CD4-positive, alpha-beta T cell (primary cell): Measurements from ENCODE around the gene BRPF3. TPM values are rescaled to one million over a fixed set of nuclear protein-coding genes. Genes with fewer than 3 reads are reported as not detected.

Experiments
- ATAC-seq: fragments of 200-7000 bp; cut with Tn5 transposase; one replicate; pipeline ENCODE4 v1.10.0; 2022; ENCODE audit warnings: mild to moderate bottlenecking; ENCODE audit not compliant: poor library complexity
- CTCF ChIA-PET: fragments of 350-600 bp; sonication (Branson Sonifier 250); formaldehyde crosslinking; loops from one replicate; lab custom pipeline; 2021; ENCODE audit warnings: antibody characterized with exemption, inconsistent platforms; lab: Charles Lee
- POLR2A ChIA-PET: fragments of 350-600 bp; sonication (Branson Sonifier 250); formaldehyde crosslinking; loops from one replicate; lab custom pipeline; 2021; ENCODE audit warnings: antibody characterized with exemption, inconsistent platforms; lab: Charles Lee
- DNase-seq, 14 experiments: peaks; one replicate each; pipeline ENCODE4 v3.0.0-alpha.2; 2013 to 2020; ENCODE audit warnings: mixed read lengths in 2 of 14
- H3K27ac ChIP-seq, 2 donors: one replicate each; pipeline versions ENCODE4 v1.5.1 to v1.7.0; 2013; ENCODE audit warnings: low read length in 2 of 2, low read depth in 1 of 2, mild to moderate bottlenecking in 1 of 2
- H3K27me3 ChIP-seq, 2 experiments: 1 replicate in 1 of 2; 2 replicates in 1 of 2; pipeline versions ENCODE4 v1.6.1 to v1.7.0; 2013; ENCODE audit warnings: low read length in 2 of 2, control low read depth in 1 of 2, mild to moderate bottlenecking in 1 of 2, moderate library complexity in 1 of 2; ENCODE audit not compliant: insufficient read depth in 2 of 2, control insufficient read depth in 1 of 2
- H3K36me3 ChIP-seq: one replicate; pipeline ENCODE4 v1.6.1; 2013; ENCODE audit warnings: low read length, control low read depth; ENCODE audit not compliant: insufficient read depth
- H3K4me1 ChIP-seq: one replicate; pipeline ENCODE4 v1.6.1; 2013; ENCODE audit warnings: low read length, control low read depth; ENCODE audit not compliant: insufficient read depth
- H3K4me3 ChIP-seq: one replicate; pipeline ENCODE4 v1.5.1; 2013; ENCODE audit warnings: mild to moderate bottlenecking, low read length, moderate library complexity
- H3K9me3 ChIP-seq, 2 experiments: 1 replicate in 1 of 2; 2 replicates in 1 of 2; pipeline versions ENCODE4 v1.6.1 to v1.7.0; 2013; ENCODE audit warnings: low read length in 2 of 2, mild to moderate bottlenecking in 2 of 2, control low read depth in 1 of 2, moderate library complexity in 1 of 2; ENCODE audit not compliant: control insufficient read depth in 1 of 2, insufficient read depth in 1 of 2
- H3K27ac Mint-ChIP-seq: one replicate; pipeline ENCODE4 v1.8.0; 2020; ENCODE audit warnings: mixed read lengths
- H3K27me3 Mint-ChIP-seq: one replicate; pipeline ENCODE4 v1.8.0; 2021; ENCODE audit warnings: mixed read lengths
- H3K36me3 Mint-ChIP-seq: one replicate; pipeline ENCODE4 v1.8.0; 2021; ENCODE audit warnings: low read depth, mixed read lengths
- H3K4me1 Mint-ChIP-seq: one replicate; pipeline ENCODE4 v1.8.0; 2021; ENCODE audit warnings: low read depth, mixed read lengths
- H3K4me3 Mint-ChIP-seq: one replicate; pipeline ENCODE4 v1.8.0; 2020; ENCODE audit warnings: mild to moderate bottlenecking, mixed read lengths
- H3K9me3 Mint-ChIP-seq: one replicate; pipeline ENCODE4 v1.8.0; 2020; ENCODE audit warnings: mixed read lengths
- intact Hi-C, 2 experiments: fragments of 100-400 bp; cut with DNase I in 1 of 2; cut with micrococcal nuclease in 1 of 2; formaldehyde crosslinking; loops; one replicate each; pipeline versions ENCODE4 v1.15.1 to v1.9.0; 2023 to 2025; cut with DNase I, micrococcal nuclease
- total RNA-seq, 174 experiments: library from RNA in 2 of 174; stranded (reverse) in 2 of 174; gene quantifications; one replicate each; pipeline ENCODE4 v1.2.3 and lab custom pipeline; 2021 to 2026
- TF ChIP-seq, protein P1 (sequence below): fragments of 200-600 bp; IDR thresholded peaks from one replicate; pipeline ENCODE4 v1.8.0; 2022; ENCODE audit warnings: antibody characterized with exemption, mild to moderate bottlenecking

BRPF3 gene
- total RNA-seq, 2 experiments from 2014 or later: 39.0 to 41.6 TPM

DNA sequence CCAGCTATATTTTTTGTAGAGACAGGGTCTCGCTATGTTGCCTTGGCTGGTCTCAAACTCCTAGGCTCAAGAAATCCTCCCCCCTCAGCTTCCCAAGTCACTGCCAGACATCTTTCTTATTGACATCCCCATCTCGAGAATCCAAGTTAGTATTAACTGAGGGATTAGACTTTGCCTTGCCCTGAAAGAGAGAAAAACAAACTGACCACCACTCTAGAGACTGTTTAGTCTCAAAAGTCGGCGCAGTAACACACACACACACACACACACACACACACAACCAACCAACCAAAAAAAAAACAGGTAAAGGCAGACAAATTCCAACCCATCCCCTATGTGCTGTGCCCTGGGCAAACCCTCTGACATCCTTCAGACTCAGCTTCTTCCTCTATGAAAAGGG is 46.1 kb downstream of the BRPF3 start:
- no peaks in the 10 kb centered on the region for H3K27me3 ChIP-seq
- peaks cover 17% of the 10 kb centered on the region for H3K4me1 Mint-ChIP-seq
- no peaks in the 10 kb centered on the region for H3K9me3 ChIP-seq
- ChIA-PET POLR2A (no interaction called here), CTCF (no interaction called here)
- intact Hi-C loops: no loop called here
- no peaks in the 10 kb centered on the region for H3K36me3 ChIP-seq
- TF ChIP-seq, protein P1, sequence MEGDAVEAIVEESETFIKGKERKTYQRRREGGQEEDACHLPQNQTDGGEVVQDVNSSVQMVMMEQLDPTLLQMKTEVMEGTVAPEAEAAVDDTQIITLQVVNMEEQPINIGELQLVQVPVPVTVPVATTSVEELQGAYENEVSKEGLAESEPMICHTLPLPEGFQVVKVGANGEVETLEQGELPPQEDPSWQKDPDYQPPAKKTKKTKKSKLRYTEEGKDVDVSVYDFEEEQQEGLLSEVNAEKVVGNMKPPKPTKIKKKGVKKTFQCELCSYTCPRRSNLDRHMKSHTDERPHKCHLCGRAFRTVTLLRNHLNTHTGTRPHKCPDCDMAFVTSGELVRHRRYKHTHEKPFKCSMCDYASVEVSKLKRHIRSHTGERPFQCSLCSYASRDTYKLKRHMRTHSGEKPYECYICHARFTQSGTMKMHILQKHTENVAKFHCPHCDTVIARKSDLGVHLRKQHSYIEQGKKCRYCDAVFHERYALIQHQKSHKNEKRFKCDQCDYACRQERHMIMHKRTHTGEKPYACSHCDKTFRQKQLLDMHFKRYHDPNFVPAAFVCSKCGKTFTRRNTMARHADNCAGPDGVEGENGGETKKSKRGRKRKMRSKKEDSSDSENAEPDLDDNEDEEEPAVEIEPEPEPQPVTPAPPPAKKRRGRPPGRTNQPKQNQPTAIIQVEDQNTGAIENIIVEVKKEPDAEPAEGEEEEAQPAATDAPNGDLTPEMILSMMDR: no peak
- H3K27me3 Mint-ChIP-seq: no peaks in the 10 kb centered on the region
- H3K4me1 ChIP-seq: peaks cover 5% of the 10 kb centered on the region
- no peak overlapping the region for H3K4me3 ChIP-seq
- no peak overlapping the region for H3K27ac ChIP-seq
- H3K27ac Mint-ChIP-seq: no peak overlapping the region
- no peaks in the 10 kb centered on the region for H3K36me3 Mint-ChIP-seq
- DNase-seq (no peak), ATAC-seq (no peak)
- no peak overlapping the region for H3K4me3 Mint-ChIP-seq
- H3K9me3 Mint-ChIP-seq: no peaks in the 10 kb centered on the region

DNA sequence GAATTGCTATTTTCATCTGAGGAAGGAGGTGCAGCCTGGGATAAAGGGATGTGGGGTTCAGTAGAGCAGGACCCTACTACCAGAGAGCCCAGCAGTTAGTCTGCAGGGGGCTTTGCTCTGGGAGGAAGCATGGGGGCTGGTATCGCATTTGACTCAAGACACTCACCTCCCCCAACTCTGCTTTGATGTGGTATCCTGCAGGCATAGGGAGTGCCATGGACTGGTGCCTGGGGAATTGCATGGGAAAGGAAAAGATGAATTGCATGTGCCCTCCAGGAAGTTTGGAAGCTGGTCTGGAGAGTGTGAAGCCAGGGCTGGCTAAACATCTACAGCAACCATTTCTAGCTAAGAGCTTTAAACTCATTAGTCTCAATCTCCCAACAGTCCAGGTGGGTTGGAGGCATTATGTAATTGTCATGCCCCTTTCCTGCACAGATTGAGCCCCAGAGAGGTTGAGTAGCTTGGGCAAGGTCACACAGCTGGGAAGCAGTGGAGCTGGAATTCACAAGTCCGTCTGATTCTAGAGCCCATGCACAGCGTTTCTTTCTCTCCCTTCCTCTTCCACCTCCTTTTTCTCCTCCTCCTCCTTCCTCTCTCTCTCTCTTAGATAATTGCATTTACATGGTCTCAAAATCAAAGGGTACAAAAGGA is 47.1 kb downstream of the BRPF3 start:
- H3K4me3 ChIP-seq: no peak overlapping the region
- Mint-ChIP-seq H3K36me3 (no peaks in the 10 kb centered on the region), H3K9me3 (no peaks in the 10 kb centered on the region), H3K27ac (no peak overlapping the region), H3K4me1 (peaks cover 17% of the 10 kb centered on the region), H3K4me3 (no peak overlapping the region), H3K27me3 (no peaks in the 10 kb centered on the region)
- H3K9me3 ChIP-seq: no peaks in the 10 kb centered on the region
- DNase-seq (no peak), ATAC-seq (no peak)
- TF ChIP-seq, protein P1: no peak
- peaks cover 5% of the 10 kb centered on the region for H3K4me1 ChIP-seq
- ChIA-PET POLR2A (no interaction called here), CTCF (no interaction called here)
- intact Hi-C loops: no loop called here
- no peak overlapping the region for H3K27ac ChIP-seq
- no peaks in the 10 kb centered on the region for H3K27me3 ChIP-seq
- H3K36me3 ChIP-seq: no peaks in the 10 kb centered on the region

DNA sequence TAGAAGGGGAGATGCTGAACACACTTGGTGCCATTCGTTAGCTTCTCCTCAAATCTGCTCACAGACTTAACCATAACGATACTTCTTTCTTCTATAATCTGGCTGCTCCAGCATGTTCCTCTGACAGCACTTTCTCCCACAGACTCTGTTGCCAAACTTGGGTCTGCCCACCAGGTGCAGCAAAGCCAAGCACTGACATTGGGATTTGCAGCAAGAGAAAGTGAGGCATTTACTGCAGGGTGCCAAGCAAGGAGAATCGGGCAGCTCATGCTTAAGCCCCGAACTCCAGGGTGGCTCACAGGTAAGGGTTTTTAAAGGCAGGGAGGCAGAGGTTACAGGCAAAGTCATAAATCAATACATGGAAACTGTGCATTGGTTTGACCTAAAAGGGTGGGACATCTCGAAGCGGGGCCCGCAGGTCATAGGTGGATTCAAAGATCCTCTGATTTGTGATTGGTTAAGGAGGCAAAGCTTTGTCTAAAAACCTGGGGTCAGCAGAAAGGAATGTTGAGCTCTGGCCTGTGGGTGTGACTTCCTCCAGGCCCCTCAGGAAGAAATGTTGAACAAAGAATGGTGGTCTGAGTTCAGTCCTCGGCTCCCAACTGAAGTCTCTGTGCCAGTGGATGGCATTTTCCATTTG is 48.2 kb downstream of the BRPF3 start:
- Histone ChIP-seq H3K36me3 (no peaks in the 10 kb centered on the region), H3K4me3 (no peak overlapping the region), H3K9me3 (no peaks in the 10 kb centered on the region), H3K4me1 (peaks cover 5% of the 10 kb centered on the region), H3K27me3 (no peaks in the 10 kb centered on the region), H3K27ac (no peak overlapping the region)
- ATAC-seq: no peak
- no peak overlapping the region for H3K4me3 Mint-ChIP-seq
- intact Hi-C loops: no loop called here
- CTCF ChIA-PET: no interaction called here
- no peak for DNase-seq
- H3K27ac Mint-ChIP-seq: no peak overlapping the region
- TF ChIP-seq, protein P1: no peak
- H3K4me1 Mint-ChIP-seq: peaks cover 17% of the 10 kb centered on the region
- no peaks in the 10 kb centered on the region for H3K9me3 Mint-ChIP-seq
- no peaks in the 10 kb centered on the region for H3K36me3 Mint-ChIP-seq
- POLR2A ChIA-PET: no interaction called here
- H3K27me3 Mint-ChIP-seq: no peaks in the 10 kb centered on the region
